HG03196 (cell line): ENCODE data around the gene LZTS2.
A peak's percentile ranks its signal among the peaks of the same experiment; 100 is the strongest.

Experiments
- ATAC-seq: cut with Tn5 transposase; IDR thresholded peaks from one replicate; pipeline ENCODE4 v1.9.1; 2021; ENCODE audit not compliant: unreplicated experiment

The LZTS2 gene

GRCh38 chr10:100998183-100998990 is 1.2 kb upstream of the LZTS2 start:
- no peak for ATAC-seq

- ATAC-seq, result peak; percentile 43
Measured at GRCh38 chr10:100998991-100999741, 442 bp upstream of the LZTS2 start.

GRCh38 chr10:101000127-101000914 is 713 bp downstream of the LZTS2 start:
- ATAC-seq, result no peak

GRCh38 chr10:101000915-101001658 is 1.5 kb downstream of the LZTS2 start:
- no peak for ATAC-seq

GRCh38 chr10:101001659-101002035 is 2.0 kb downstream of the LZTS2 start:
- no peak for ATAC-seq

GRCh38 chr10:101002456-101002855 is 2.8 kb downstream of the LZTS2 start:
- ATAC-seq, result no peak

GRCh38 chr10:101003639-101004206 is 4.1 kb downstream of the LZTS2 start:
- no peak for ATAC-seq

GRCh38 chr10:101005361-101005760 is 5.8 kb downstream of the LZTS2 start:
- no peak for ATAC-seq

- ATAC-seq, result no peak
Measured at GRCh38 chr10:101005869-101006567, 6.4 kb downstream of the LZTS2 start.

- ATAC-seq, result no peak
Measured at GRCh38 chr10:101006593-101007098, 7.0 kb downstream of the LZTS2 start.

GRCh38 chr10:101007099-101007711 is 7.6 kb downstream of the LZTS2 start:
- ATAC-seq, result no peak

GRCh38 chr10:101007915-101008822 is 8.6 kb downstream of the LZTS2 start:
- no peak for ATAC-seq

- no peak for ATAC-seq
Measured at GRCh38 chr10:101008823-101009423, 9.3 kb downstream of the LZTS2 start.

- no peak for ATAC-seq
Measured at GRCh38 chr10:101010329-101010728, 10.7 kb downstream of the LZTS2 start.

GRCh38 chr10:101011517-101012423 is 12.2 kb downstream of the LZTS2 start:
- ATAC-seq, result no peak

- ATAC-seq, result peak; percentile 59
Measured at GRCh38 chr10:101012525-101013364, 13.1 kb downstream of the LZTS2 start.
